GM19035 (cell line): ENCODE results near the gene PPARD.
A peak's percentile ranks its signal among the peaks of the same experiment; 100 is the strongest.
"Not testable (repeated sequence)": the region's sequence is repeated elsewhere in the genome, so short reads cannot be mapped to it uniquely, and the experiment has no call there.

Source experiments
- ATAC-seq: cut with Tn5 transposase; IDR thresholded peaks from one replicate; pipeline ENCODE4 v1.9.1; 2021; ENCODE audit not compliant: unreplicated experiment

The PPARD gene

DNA sequence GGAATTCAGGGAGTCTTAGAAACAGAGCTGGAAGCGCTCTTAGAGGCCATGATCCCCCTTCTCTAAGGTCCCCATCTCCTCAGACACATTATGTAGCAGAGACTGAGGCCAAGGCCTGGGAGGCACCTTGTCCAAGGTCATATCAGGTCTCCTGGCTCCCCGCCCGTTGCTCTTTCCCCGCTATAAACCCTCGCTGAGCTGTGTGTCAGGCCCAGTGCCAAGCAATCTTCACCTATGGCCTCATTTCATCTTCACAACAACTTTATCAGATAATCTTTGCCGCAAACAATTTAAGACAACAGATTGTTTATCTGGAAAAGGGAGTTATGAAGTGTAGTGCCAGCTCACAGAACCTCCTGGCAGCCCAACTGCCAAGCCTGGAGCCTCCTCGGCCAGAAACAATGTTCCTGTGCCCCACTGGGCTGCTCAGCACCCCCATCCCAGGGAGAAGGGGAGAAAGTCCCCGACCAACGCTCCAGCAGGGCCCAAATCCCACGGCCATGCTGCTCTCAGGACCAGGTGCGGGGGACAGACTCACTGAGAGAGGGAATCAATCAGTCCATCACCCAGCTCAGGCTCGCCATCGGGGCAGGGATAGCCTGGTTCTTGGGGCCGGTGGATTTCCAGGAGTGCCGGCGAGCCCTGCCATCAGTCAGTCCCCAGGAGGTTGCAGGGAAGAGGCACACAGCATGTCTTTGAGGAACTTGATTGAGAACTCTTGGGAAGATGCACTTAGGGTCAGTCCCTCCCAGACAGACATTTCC, 92.9 kb downstream of the PPARD start:
- no peak for ATAC-seq

DNA sequence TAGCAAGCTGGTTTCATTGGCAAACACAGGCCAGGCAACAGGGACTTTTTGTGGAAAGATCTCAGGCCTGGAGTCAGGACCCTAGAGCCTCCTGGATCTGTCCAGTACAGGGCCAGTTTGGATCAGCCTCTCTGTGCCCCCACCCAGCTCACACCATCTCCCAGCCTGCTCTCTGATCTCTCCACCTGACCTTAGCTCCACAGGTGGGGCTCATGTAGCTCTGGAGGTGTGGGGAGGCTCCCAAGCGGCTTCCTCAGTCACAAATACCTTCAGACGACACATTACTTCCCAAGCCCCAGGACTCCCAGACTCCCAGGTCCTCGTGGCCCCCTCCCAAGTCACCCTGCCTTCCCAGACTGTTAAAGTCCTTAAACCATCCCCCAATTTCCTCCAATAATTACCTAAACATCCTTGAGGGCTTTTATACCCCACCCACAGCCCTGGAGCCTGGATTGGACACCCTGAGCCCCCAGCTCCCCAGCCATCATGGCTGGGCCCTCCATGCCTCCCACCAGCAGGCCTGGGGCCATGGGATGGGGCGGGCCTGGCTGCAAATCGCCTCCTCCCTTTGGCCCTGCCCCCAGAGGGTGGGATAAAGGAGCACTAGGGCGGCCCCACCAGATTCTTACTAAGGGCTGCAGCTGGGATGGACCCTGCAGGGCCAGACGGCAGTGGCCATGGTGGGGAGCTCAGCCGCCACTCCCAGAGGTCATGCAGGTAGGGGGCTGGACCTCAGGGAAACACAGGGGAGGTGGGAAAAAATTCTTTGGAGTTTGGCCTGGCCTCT, 93.9 kb downstream of the PPARD start:
- no peak for ATAC-seq

DNA sequence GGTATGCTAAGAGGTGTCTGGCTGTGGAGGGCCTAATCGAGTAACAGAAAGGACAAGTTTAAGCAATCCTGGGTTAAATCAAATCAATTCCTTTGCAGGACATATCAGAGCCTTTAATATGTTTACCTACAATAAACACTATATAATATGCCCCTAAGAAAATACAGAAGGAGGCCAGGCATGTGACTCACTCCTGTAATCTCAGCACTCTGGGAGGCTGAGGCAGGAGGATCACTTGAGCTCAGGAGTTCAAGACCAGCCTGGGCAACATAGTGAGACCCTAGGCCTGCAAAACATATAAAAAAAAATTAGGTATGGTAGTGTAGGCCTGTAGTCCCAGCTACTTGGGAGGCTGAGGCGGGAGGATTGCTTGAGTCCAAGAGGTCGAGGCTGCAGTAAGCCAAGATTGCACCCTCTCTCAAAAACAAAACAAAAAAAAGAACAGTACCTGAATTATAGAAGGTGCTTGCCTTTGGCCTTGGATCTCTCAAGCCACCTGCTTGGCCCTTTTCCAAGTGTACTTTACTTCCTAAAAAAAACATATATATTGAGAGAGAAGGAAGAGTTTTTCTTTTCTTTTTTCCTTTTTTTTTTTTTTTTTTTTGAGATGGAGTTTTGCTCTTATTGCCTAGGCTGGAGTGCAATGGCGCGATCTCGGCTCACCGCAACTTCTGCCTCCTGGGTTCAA, 96.2 kb downstream of the PPARD start:
- ATAC-seq = not testable (repeated sequence)

DNA sequence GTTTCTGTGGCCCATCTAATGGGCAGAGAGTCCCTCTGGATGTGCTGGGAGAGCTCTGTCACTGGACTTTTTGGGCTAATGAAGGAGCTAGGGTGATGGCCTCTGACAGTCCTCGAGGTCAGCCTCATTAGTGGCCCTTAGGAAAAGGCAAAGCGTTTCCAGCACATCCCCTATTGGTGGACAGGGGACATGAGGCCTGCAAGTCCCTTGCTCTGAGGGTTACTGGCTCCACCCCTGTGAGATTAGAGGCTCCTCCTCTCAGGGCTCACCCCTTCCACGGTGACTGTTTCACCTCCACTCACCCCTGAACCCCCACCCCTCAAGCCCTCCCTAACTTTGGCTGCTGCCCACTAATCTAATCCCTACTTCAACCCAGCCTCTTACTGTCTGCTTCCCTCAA, 97.0 kb downstream of the PPARD start:
- ATAC-seq = no peak

DNA sequence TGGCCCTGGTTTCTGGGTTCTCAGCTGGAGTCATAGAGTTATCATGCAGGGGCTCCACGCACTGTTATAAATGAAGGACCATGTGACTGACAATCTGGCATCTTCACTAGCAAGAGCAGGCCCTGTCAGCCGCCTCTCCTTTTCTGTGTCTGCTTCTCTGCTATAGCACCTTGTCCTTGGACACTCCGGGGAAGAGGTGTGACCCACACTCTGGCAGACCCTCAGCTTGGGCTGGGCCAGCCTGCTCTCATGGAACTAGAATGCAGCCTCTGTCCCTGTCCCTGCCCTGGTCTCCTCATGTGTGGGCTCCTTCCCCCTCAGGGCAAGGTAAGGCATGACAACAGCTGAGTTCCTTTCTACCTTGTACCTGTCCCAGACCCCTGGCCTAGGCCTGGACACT, 98.8 kb downstream of the PPARD start:
- no peak for ATAC-seq

DNA sequence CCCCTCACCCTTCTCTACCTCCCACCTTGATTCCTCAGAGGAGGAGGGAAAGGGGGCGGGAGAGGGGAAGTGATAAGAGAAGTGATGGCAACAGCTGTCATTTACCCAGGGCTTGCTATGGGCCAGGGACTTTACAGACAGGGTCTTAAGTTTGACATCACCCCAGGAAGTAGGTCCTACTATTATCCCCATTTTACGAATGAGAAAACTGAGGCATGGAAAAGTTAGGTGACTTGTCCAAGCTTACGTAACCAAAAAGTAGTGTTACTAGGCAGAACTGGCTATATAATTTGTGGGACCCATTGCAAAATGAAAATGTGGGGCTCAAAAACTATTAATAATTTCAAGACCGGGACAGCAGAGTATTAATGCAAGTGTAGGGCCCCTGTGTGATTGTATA, 99.3 kb downstream of the PPARD start:
- no peak for ATAC-seq

DNA sequence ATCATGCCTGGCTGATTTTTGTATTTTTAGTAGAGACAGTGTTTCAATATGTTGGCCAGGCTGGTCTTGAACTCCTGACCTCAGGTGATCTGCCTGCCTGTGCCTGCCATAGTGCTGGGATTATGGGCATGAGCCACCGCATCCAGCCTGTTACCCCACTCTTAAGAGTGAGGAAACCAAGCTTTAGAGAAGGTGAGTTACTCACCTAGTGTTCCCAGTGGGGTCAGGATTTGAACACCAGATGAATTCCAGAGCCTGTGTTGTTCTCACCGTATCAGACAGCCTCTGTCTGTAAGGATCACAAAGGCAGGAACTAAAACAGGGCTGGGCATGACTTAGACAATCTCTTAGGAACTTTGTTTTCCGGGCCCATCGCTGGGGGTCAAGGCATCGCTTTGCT, 100.3 kb downstream of the PPARD start:
- no peak for ATAC-seq

DNA sequence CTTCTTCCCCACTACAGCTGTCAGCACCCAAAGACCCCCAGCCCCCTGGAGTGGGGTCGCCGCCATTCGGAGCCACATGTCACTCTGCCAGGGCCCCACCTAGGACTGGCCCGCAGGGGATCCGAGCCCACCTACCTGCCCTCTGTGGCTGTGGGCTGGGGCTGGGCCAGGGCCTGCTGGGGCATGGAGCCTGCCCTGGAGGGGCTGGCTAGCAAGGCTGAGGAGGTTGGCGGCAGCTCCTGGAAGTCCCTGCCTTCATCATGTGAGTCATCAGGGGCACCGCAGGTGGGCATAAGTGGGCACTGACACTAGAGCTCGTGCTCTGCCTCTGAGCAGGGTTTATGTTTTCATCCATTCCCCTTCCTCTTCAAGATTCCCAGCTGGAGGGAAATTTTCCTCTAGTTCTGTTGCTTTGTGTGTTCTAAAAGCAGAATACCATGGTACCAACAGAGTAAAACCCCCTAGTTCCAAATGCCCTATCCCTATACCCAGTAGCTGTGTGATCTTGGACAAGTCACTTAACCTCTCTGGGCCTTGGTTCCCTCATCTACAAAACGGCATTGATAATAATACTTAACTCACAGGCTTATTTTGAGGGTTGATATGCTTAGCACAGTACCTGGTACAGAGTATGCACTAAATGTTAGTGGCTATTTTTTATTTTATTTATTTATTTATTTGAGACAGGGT, 101.1 kb downstream of the PPARD start:
- no peak for ATAC-seq

DNA sequence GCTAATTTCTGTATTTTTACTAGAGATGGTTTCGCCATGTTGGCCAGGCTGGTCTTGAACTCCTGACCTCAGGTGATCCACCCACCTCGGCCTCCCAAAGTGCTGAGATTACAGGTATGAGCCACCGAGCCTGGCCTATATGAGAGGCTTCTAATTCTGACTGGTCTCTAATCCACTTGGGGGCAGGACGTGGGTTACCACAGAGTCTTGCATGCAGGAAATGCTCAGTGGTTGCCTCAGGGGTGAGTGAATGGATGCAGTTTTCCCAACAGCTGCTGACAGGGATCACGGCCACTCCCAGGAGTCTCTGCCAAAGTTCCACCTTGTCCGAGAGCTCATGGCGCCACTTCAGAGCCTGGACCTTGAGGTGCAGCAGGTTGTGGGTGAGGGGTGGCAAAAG, 103.3 kb downstream of the PPARD start:
- ATAC-seq = no peak

DNA sequence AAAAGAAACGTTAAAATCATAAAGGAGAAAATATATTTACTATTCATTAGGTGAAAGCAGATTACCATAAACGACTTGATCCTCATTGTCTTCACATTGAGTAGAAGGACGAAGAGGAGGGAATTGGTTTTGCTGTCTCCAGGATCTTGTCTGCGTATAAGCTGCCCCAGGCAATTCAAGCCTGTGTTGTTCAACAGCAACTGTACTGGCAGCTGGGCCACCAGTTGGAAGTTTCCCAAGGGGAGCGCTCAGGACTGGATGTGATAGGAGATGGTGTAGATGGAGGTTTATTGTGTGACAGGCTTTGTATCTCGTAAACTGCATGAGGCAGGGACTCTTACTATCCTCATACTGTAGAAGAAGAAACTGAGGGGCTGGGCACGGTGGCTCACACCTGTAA, 105.8 kb downstream of the PPARD start:
- ATAC-seq = no peak

DNA sequence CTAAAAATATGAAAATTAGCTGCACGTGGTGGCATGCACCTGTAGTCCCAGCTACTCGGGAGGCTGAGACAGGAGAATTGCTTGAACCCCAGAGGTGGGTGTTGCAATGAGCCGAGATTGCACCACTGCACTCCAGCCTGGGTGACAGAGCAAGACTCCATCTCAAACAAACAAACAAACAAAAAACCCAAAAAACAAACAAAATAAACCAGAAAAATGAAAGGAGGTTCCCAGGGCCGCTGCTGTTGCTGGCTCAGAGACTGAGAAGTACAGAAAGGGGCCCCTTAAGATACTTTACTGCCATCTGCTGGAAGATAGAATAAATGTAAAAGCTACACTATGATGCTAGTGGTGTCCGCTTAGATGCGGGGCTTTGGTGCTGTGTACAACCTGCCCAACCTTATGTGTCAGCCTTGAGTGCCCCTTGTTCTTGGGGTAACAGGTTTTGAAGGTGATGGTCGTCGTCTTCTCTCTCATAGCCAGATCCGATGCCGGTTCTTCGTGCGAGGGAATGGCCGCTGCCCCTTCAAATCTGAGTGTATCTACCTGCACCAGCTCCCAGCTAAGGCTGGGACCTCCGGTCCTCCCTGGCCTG, 107.0 kb downstream of the PPARD start:
- ATAC-seq = no peak

DNA sequence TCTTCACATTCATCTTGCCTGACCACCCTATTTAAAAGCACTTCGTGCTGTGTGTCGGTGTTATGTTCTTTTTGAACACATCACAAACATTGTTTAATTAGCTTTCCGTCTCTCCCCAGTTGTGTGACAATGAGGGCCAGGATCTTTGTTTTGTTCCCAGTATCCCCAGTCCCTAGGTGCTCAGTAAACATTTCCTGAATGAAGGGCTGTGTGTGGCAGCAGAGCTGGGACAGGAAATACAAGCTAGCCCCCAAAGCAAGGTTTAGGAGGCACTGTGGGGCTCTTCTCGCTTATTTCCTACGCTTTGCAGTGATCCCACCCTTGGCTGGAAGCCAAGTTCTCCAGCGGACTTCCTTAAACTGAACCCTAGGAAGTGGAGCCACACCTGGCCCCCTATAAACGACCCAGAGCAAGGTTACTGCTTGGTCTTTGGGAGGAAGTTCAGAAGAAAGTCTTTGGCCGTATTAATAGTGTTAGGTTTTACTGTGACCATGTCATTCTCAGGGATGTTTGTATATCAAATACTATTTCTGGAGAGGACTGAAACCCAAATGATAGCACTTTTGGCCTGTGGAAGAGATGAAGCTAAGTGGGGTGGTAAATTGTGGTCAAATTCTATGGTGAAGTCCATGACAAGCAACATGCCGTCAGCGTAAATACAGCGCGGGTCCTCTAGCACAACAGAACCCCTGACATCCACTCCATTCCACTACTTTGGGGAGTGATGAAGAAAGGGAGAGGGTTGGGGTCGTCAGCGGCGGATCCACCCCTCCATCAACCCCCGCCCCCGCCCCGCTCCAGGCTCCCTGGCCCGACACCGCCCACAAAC, 109.2 kb downstream of the PPARD start:
- no peak for ATAC-seq

DNA sequence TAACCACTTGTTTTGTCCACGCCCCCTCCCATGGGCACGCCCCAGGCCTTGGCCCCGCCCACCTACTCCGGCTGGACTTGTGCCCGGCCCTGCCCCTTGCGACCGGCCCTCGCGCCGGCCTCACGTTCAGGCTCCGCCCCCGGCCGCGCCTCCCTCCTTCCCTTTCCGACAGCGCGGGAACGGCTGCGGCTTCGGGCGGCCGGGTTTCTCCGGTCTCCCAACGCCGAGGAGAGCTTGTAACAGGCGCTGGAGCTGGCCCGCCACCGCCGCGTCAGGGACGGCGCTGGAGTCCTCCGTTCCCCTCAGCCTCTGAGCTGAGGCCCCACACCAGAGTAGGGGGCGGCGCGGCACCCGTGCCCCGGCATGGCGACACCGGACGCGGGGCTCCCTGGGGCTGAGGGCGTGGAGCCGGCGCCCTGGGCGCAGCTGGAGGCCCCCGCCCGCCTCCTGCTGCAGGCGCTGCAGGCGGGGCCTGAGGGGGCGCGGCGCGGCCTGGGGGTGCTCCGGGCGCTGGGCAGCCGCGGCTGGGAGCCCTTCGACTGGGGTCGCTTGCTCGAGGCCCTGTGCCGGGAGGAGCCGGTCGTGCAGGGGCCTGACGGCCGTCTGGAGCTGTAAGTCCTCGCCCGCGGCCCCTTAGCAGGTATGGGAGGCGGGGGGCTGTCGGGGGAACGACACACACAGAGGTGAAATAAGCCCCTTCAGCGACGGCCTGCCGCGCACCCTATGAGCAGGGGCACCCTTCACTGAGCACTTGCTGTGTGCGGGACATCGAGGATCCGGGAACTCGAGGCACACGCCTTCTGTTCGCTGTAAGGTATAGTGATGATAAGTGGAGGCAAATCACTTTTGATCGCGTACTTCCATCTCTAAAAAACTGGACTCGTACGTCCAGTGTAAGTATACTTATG, 110.1 kb downstream of the PPARD start, which contains the start of gene FANCE:
TSS of gene FANCE (plus strand) at position 156 of the 908 bp plus-strand sequence. CDS start at position 364, 208 bp downstream.
- peak; percentile 95 for ATAC-seq

DNA sequence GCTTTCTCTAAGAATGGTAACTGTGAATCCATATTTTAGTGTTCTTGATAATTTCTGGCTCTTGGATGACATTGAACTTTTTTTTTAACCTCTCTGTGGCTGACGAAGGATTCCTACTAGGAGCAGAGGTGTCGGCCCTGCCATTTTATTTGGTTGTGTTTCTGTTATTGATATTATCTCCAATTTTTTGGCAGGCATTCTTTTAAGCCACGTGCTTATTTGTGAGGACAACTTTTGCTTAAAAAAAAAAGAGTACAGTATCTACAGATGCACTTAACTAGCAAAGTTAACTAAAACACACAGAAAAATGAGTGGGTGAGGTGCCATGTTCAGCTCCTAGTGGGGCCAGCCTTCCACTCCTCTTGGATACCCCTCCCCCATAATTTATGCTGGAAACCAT, 110.9 kb downstream of the PPARD start:
- no peak for ATAC-seq

DNA sequence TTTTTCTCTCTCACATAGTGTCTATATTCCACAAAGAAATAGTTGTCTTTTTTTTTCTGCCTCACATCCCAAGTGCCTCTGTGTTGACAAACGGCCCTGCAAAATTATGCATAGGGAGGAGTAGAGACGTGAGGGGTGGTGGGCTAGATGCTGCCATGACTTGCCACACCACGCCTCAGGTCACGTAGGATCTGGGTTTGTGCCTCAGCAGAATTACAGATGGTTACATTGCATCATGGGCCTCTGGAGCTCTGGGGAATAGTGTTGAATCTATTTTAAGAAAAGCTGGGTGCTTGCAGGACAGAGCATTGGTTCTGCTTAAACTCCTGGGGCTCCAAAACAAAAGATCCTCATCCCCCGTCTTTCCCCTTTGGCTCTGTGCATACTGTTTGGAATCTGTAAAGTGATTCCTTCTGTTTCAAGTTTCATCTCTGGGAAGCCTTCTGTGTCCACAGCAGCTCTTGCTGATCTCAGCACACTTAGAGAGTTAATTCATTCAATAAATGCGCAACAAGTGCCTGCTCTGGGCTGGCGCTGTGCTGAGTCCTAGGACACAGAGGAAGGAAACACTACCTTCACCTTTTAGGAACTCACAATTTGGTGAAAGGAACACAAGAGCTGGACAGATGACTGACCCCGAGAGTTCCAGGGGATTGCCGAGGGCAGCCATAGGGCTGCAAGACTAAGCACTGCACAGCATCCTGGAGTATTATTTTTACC, 112.2 kb downstream of the PPARD start:
- no peak for ATAC-seq

DNA sequence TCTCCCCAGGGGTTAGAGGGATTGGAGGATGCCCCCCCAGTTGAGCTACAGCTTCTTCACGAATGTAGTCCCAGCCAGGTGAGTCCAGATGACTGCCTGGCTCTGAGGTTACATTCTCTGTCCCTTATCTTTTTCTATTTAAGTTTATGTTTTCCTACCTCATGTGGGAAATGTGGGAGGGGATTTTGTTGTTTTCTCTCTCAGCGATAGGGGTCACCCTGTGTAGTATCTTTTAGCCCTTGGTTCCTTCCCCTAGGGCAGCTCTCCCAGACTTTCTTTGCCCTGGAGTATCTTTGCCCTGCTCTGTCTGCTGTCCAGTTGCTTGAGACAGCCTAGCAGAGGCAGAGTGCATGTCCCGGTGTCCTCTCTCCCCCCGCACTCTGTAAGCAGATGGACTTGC, 115.5 kb downstream of the PPARD start:
- ATAC-seq = no peak

DNA sequence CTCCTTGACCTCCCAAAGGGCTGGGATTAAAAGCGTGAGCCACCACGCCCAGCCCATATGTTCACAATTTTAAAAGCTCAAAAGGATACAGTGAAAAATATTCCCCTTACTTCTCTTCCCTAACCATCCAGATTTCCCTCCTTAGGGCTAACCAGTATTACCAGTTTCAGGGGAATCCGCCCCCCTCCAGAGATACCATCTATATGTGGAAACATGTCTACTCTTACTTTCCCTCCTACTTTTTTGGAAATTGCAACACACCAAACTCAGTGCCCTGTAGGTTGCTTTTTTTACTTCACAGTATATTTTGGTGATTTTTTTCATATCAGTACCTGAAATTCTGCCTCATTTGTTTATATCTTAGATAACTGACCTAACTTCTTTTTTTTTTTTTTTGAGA, 118.9 kb downstream of the PPARD start:
- no peak for ATAC-seq

DNA sequence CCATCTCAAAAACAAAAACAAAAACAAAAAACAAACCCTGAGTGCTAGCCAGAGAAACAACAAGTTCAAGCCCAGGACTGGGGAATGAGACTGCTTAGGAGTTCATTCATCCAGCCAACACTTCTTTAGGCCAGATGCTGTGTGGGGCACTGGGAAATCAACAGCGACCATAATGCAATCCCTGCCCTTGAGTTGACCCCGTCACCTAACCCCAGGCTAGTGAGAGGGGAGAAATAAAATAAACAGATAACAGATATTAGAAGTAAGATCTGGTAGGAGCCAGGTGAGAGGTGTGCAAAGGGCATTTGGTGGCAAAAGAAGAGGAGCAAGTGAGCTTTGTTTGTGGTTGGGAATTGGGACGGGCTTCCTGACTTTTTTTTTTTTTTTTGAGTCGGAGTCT, 120.9 kb downstream of the PPARD start:
- no peak for ATAC-seq
